Fibroblast of skin of back (primary cell): Measurements from ENCODE around the gene URGCP.
"Not testable (repeated sequence)": the region's sequence is repeated elsewhere in the genome, so short reads cannot be mapped to it uniquely, and the experiment has no call there.

Experiments used
- DNase-seq: peaks from one replicate; pipeline ENCODE4 v3.0.0-alpha.2; 2013

Gene URGCP

DNA sequence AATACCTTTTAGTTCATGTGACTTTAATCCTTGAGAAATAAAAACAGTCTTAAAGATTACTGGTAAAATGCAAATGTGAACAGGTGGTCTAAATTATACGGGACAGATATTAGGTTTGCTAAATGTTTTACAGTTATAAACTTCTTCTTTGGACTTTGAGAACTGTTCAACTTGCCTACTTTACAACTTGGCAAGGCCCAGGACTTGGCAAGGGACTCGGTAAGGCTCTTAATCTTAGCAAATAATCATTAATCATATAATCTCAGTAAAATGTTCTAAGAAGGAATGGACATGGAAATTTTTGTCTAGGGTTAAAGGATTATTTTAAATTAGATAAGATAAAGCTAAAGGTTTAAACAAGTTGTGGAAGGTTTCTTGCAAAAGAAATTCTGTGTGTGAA, 15.0 kb upstream of the URGCP start:
- DNase-seq = no peak

- DNase-seq = no peak
These were observed 9.5 kb upstream of the URGCP start for GRCh38 chr7:43915907-43916306.

DNA sequence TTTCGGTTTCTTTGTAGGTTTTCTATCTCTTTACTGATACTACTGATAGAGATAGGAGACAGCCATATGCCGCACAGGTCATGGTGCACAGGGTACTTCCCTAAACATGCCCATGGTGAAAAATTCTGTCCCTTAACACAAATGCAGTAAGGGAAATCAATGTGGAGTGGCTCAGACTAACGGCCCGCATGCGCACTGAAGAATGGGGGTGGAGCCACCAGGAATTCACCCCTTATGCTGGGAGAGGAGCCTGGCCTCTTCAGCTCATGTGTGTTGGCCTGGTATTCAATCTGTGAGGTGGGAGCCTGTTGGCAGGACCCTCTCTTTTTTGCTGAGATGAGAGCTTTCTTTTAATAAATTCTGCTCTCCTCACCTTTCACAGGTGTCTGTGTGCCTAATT, 8.4 kb upstream of the URGCP start:
- no peak for DNase-seq

- DNase-seq = peak; percentile 54
These were observed 453 bp downstream of the URGCP start for GRCh38 chr7:43905956-43906330.

DNA sequence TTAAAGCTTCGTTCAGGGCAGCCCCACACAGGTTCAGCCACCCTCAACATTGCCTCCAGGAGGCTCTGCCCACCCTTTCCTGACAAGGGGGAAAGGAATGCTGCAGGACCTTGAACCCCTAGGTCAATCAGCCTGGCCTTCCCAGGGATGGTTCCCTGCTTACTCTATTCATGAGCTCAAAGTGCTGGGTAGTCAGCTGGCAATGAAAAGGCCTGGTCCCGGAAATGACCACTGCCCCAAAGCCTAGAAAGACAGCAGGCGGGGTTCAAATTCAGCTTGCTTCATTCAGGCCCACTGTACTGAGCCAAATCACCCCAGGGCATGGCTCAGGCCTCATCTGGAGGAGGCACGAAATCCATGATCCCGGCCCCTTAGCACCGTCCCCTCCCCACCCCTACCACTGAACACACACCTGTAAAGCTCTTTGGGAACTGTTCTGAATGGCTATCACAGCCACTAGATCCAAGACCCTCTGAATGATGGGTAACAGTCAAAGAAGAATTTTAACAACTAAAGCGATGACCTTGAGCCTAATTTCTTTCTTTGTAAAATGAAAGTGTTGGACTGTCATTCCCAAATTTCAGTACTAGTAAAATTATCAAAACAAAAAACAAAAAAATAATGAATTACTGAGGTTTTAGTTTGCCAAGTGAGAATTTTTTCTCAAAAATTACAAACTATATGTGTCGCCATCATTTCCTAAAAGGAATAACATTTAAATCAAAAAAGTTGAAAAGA, 1.0 kb downstream of the URGCP start:
- DNase-seq = peak; percentile 17

GRCh38 chr7:43904533-43905208, 1.7 kb downstream of the URGCP start:
- DNase-seq = peak; percentile 48

DNA sequence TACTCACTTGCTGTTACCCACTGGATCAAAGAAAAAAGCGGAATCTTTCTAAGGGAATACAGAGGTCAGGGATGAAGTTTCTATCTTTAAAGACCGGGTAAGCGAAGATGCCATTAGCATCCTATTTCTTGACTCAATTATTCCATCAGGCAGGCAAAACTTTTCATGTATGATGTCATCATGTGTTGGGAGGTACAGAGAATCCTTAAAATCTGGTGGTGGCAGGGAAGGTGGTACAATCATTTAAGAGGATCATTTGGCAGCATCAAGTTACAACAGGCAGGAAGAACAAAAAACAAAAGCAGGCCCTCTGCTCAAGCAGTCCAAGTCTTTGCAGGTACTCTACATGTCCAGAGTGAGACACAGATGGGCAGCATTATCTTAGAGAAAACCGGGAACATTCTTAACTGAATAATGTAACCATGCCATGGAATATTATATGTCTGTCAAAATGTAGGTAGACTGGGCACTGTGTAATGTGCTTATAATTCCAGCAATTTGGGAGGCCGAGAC, 3.8 kb downstream of the URGCP start:
- DNase-seq = no peak

DNA sequence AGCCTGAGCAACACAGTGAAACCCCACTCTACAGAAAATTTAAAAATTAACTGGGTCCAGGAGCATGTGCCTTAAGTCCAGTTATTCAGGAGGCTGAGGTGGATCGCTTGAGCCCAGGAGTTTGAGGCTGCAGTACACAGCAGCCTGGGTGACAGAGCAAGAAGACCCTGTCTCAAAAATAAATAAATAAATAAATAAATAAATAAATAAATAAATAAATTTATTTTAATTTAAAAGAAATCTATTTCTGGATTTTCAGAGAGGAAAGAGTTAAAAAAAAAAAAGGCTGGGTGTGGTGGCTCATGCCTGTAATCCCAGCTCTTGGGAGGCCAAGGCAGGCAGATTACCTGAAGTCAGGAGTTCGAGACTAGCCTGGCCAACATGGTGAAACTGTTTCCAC, 7.8 kb downstream of the URGCP start:
- not testable (repeated sequence) for DNase-seq

GRCh38 chr7:43895847-43896415, 10.5 kb downstream of the URGCP start:
- DNase-seq = no peak

DNA sequence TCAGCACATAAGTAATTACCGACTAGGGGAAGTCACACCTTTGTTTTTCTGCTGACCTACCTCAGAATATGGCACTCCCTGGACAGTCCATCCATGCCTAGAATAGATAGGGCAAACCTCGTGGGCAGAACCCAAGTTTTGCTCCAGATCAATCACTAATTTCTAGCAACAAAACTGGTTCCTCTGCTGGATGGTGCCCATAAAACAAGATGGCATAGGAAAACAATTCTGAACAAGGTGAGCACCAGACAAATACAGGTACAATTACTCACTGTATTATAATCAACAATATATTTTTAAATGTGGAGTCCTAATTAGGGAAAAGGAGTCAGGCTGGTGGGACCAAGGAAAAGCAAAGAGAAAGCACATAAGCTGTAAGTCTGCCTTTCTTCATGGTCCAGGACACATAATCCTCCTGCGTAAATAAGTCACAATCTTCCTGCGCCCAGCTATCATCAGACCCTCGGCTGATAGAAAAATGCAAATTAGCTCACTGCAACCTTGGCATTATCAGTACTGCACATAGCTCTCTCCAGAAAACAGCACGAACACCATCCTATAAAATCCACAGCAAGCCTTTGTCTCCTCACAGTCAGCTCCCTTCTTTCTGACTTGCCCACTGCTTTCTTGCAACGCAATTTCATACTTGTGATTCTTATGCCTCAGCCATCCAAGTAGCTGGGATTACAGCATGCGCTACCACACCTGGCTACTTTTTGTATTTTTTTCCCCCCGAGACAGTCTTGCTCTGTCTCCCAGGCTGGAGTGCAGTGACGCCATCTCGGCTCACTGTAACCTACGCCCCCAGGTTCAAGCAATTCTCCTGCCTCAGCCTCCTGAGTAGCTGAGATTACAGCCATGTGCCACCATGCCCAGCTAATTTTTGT, 15.1 kb downstream of the URGCP start:
- DNase-seq = no peak

GRCh38 chr7:43890468-43890867, 15.9 kb downstream of the URGCP start:
- DNase-seq = no peak

DNA sequence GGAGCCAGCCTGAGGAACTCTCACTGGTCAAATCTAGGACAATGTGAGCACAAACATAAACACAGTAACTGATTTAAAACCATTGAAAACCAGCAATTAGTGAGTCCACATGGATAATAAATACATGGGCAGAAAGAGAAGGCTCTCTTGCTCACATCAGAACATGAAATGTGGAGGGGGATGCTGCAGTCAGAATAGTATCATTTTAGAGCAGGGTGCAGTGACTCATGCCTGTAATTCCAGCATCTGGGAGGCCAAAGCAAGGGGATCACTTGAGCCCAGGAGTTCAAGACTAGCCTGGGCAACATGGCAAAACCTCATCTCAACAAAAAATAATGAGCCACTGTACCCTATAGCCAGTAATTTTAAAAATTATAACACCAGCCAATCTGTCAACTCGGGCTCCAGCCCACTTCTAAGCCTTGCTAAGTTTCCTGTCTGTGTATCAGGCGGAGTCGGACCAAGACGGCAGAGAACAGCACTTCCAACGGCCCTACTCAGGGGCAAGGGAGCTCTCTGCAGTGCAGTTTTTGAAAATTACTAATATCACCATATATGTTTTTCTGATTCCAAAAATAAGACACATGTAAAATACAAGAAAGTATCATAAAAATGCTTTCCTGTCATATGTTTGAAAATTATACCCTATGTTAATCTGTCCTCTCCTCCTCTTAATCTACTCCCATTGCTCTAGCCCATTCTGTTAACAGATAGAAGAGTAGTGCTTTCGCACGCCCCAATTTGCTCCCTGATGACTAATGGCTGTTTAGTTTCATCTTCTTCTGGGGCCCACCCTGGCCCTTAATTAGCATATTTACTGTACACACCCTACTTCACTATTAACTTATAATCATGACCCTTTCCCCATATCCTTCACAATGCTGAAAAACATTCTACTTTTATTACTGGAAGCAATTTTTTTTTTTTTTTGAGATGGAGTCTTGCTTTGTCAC, 17.1 kb downstream of the URGCP start:
- peak; percentile 25 for DNase-seq

DNA sequence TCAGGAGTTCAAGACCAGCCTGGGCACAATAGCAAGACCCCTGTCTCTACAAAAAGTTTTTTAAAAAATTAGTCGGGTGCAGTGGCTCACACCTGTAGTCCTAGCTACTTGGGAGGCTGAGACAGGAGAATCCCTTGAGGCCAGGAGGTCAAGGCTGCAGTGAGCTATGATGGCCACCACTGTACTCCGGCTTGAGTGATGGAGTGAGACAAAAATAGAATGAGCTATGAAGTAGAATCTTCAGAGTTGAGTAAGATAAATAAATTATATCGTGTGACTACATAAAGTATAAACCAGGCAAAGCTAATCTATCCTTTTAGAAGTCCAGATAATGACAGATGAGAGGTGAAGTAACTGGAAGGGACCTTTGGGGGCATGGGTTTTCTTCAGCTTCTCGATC, 21.8 kb downstream of the URGCP start:
- no peak for DNase-seq

DNA sequence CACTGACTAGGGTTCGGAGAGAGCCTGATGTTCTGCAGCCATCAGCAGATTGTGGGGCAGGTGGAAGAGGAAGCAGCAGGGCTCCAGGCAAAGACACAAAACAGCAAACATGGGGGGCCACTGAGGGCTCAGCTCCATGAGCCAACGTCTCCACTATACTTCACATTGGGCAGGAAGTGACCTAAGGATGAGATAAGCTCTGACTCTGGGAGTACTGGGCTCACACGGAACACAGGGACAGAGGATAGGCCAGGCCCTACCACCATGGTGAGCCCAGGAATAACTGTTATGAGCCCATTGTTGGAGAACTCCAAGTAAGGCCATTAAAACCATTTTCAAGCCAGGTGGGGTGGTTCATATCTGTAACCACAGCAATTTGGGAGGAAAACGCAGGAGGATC, 22.2 kb downstream of the URGCP start:
- no peak for DNase-seq

DNA sequence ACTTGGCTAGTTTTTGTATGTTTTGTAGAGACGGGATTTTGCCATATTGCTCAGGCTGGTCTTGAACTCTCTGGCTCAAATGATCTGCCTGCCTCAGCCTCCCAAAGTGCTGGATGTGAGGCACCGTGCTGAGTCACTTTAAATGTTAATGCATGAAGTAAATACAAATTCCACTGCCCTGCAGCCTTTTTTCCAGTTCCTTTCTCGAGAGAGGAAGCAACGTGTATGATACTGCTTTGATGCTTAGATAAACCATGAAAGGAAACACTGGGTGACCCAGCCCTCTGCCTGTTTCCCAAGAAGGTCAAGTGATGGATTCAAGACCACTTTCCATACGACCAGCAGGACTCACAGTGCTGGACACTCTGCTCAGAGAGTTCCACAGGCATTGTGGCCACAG, 25.8 kb downstream of the URGCP start:
- no peak for DNase-seq

GRCh38 chr7:43879477-43879876, 26.9 kb downstream of the URGCP start:
- DNase-seq = peak; percentile 72

GRCh38 chr7:43878867-43879266, 27.5 kb downstream of the URGCP start:
- peak; percentile 43 for DNase-seq

- DNase-seq = no peak
These were observed 28.2 kb downstream of the URGCP start for GRCh38 chr7:43877968-43878864.

GRCh38 chr7:43876976-43877745, 29.2 kb downstream of the URGCP start:
- no peak for DNase-seq

- DNase-seq = no peak
These were observed 30.2 kb downstream of the URGCP start for GRCh38 chr7:43876241-43876640.
